GM18951 (cell line): ENCODE measurements around the gene LMNTD1.

Experiments
- POLR2A ChIP-seq: IDR thresholded peaks from 4 replicates; pipeline ENCODE4 v1.6.1; 2011; ENCODE audit warnings: mild to moderate bottlenecking; ENCODE audit not compliant: insufficient read length, insufficient read depth; ENCODE audit errors: extremely low read depth
- in situ Hi-C: fragments of 300-500 bp; cut with MboI; formaldehyde crosslinking; loops from one replicate; pipeline ENCODE4 v1.12.0; 2022; ENCODE audit warnings: low sequenced_read_pairs, mixed read lengths, inconsistent platforms; ENCODE audit not compliant: unreplicated experiment

The LMNTD1 gene

GRCh38 chr12:25573346-25573745, 20.3 kb upstream of the LMNTD1 start:
- TF ChIP-seq POLR2A = no peak

GRCh38 chr12:25570418-25570817, 17.3 kb upstream of the LMNTD1 start:
- in situ Hi-C loops = no loop called here
- TF ChIP-seq POLR2A = no peak

More at GRCh38 chr12:25573346-25573745, 20.3 kb upstream of the LMNTD1 start:
- in situ Hi-C loops = no loop called here

GRCh38 chr12:25566202-25566949, 13.3 kb upstream of the LMNTD1 start:
- no peak for TF ChIP-seq POLR2A

GRCh38 chr12:25558586-25558985, 5.5 kb upstream of the LMNTD1 start:
- TF ChIP-seq POLR2A = no peak
- in situ Hi-C loops = no loop called here

More at GRCh38 chr12:25566202-25566949, 13.3 kb upstream of the LMNTD1 start:
- in situ Hi-C loops = no loop called here

- TF ChIP-seq POLR2A = no peak
- in situ Hi-C loops = no loop called here
Observed at GRCh38 chr12:25557830-25558436, 4.8 kb upstream of the LMNTD1 start.

GRCh38 chr12:25556153-25556552, 3.1 kb upstream of the LMNTD1 start:
- in situ Hi-C loops = no loop called here
- TF ChIP-seq POLR2A = no peak

- in situ Hi-C loops = no loop called here
- TF ChIP-seq POLR2A = no peak
Observed at GRCh38 chr12:25552681-25553080, 402 bp downstream of the LMNTD1 start.

- in situ Hi-C loops = no loop called here
- no peak for TF ChIP-seq POLR2A
Observed at GRCh38 chr12:25550186-25550585, 2.9 kb downstream of the LMNTD1 start.

- TF ChIP-seq POLR2A = no peak
- in situ Hi-C loops = no loop called here
Observed at GRCh38 chr12:25549120-25549519, 4.0 kb downstream of the LMNTD1 start.

GRCh38 chr12:25546318-25546717, 6.8 kb downstream of the LMNTD1 start:
- TF ChIP-seq POLR2A = no peak
- in situ Hi-C loops = no loop called here

- no peak for TF ChIP-seq POLR2A
- in situ Hi-C loops = no loop called here
Observed at GRCh38 chr12:25533150-25533549, 19.9 kb downstream of the LMNTD1 start.

- TF ChIP-seq POLR2A = no peak
- in situ Hi-C loops = no loop called here
Observed at GRCh38 chr12:25531502-25532052, 21.5 kb downstream of the LMNTD1 start.

- no peak for TF ChIP-seq POLR2A
- in situ Hi-C loops = no loop called here
Observed at GRCh38 chr12:25529738-25530137, 23.3 kb downstream of the LMNTD1 start.

GRCh38 chr12:25526778-25527177, 26.3 kb downstream of the LMNTD1 start:
- in situ Hi-C loops = no loop called here
- TF ChIP-seq POLR2A = no peak
